Fibroblast of skin of right quadriceps (primary cell): ENCODE data around the gene MLLT11.
A peak's percentile ranks its signal among the peaks of the same experiment; 100 is the strongest.

Source experiments
- DNase-seq: peaks from one replicate; pipeline ENCODE4 v3.0.0-alpha.2; 2013

MLLT11 gene

GRCh38 chr1:151060007-151060656 lies at the start of gene MLLT11:
MLLT11 (plus strand) TSS chr1:151060397; CDS start chr1:151067225, 6,828 bp downstream.
- DNase-seq: peak; percentile 83

- DNase-seq: no peak
Measured at GRCh38 chr1:151011154-151011850, 48.9 kb upstream of the MLLT11 start.

DNA sequence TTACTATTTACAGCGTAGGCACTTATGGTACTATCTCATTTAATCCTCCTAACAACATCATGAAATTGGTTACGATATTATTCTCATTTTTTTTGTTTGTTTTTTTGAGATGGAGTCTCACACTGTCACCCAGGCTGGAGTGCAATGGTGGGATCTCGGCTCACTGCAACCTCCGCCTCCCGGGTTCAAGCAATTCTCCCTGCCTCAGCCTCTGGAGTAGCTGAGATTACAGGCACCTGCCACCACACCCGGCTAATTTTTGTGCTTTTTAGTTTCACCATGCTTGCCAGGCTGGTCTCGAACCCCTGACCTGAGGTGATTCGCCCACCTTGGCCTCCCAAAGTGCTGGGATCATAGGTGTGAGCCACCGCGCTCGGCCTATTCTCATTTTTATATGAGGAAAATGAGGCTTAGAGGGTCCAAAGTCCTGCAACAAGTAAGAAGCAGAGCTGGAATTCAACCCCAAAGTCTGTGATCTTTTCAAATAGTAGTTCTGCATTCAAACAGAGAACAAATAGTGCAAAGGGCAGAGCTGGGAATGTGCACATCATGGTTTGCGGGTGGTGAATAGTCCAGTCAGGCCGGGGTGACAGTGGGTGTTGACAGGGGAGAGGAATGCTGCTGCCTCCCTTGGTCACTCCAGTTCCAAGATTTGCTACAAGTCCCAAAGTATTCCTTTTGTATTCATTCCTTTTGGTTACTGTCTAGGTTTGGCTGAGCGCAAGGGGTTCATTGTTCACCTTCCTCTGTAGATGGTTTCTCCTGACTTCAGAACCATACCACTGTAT lies 47.3 kb upstream of the MLLT11 start:
- DNase-seq: no peak

GRCh38 chr1:151013518-151013917 lies 46.7 kb upstream of the MLLT11 start:
- no peak for DNase-seq

DNA sequence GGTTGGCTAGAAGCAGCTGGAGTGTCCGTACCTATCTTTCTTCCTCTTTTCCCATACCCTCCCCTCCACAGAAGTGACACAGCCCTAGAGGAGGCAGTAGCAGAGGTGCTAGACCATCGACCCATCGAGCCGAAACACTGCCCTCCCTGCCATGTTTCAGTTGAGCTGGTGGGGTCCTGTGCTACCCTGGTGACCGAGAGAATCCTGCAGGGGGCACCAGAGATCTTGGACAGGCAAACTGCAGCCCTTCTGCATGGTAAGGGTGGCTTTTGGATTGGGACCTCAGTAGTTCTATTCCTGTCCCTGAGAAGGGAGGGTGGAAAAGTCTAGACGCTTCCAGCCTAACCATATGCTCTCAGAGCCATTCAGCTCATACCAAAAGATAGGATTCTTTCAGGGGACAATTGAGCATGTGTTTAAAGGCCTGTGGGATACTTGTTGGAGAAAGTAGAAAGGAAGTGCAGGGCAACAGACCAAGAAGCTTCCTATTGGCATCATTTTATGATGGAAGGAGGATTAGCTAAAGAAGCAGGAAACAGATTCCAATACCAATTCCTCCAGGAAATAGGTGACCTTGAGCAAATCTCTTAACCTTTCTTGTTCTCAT lies 35.6 kb upstream of the MLLT11 start:
- DNase-seq: peak; percentile 55

- no peak for DNase-seq
Measured at GRCh38 chr1:151026460-151026859, 33.7 kb upstream of the MLLT11 start.

DNA sequence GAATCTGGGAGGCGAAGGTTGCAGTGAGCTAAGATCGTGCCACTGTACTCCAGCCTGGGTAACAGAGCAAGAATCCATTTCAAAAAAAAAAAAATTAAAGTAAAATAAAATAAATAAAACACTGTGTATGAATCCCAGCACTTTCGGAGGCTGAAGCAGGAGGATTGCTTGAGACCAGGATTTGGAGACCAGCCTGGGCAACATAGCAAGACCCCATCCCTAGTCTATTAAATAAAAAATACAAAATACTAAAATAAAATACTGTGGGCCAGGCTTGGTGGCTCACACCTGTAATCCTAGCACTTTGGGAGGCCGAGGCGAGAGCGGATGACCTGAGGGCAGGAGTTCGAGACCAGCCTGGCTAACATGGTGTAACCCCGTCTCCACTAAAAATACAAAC lies 28.0 kb upstream of the MLLT11 start:
- no peak for DNase-seq

DNA sequence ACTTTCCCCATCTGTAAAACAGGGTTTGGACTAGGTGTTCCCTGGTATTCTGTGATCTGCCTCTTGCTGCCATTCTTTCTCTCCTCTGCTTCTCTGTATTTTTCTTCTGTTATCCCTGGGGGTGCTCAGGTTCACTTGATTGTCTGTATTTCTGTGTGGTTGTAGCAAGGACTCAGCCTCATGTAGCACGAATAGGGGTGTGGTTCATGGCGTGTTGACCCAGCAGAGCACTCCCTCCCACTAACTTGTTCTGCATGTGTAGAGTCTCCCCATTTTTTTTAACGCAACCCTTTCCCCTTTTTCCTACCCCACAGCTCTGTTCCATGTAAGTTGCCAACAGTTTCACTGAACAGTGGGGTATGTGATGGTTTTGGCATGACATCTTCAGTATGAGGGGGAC lies 25.0 kb upstream of the MLLT11 start:
- no peak for DNase-seq

DNA sequence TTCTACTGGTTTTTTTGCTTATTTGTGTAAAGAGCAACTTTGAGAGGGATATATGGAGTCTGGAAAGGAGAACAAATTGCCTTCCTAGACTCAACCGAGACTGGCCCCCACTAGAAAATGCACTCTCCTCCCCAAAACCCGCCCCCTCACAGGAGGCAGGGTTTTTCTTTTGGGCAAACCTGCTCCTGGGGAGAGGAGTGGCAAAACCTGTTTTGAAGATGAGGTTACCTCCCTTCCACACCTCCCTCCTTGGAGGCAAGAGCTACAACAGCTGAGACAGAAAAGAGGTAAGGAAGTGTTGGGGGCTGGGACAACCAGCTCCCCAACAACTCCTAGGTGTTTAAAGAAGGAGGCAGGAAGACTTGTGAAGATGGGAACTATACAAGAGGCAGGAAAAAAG lies 23.8 kb upstream of the MLLT11 start, which contains the start of gene BNIPL:
Gene BNIPL, plus strand, starts transcription at position 231 of the 400 bp plus-strand sequence. Its CDS starts 140 bp downstream, at position 371.
- no peak for DNase-seq

DNA sequence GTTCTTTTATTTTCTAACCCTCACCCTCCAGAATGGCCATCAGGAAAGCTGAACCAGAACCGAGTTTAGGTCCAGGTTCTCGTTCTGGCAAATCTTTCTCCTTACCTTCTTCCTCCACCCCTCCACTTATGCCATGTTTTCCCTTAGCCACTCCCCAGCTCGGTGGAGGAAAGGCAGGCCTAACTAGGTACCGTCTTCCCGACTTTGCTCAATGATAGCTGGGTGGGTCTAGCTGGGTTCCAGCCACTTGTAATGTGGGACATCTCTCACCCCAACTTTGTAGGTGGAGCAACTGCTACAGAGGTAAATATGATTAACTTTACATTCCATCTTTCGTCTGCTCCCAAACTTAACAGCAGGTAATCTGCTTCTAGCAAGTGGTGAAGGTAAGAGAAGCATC lies 23.2 kb upstream of the MLLT11 start:
- no peak for DNase-seq

DNA sequence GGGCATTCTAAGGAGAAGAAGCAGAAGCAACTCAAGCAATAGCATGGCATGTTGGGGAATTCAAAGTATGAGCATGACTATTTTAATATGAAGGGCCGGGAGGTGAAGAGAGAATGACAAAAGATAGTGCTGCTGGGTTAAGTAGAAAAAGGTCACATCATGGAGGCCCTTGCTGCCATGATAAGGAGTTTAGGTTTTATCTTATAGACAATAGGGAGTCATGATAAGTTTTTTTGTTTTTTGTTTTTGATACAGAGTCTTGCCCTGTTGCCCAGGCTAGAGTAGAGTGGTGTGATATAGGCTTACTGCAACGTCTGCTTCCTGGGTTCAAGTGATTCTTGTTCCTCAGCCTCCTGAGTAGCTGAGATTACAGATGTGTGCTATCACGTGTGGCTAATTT lies 20.7 kb upstream of the MLLT11 start:
- DNase-seq: no peak

GRCh38 chr1:151043163-151043562 lies 17.0 kb upstream of the MLLT11 start:
- DNase-seq: no peak

DNA sequence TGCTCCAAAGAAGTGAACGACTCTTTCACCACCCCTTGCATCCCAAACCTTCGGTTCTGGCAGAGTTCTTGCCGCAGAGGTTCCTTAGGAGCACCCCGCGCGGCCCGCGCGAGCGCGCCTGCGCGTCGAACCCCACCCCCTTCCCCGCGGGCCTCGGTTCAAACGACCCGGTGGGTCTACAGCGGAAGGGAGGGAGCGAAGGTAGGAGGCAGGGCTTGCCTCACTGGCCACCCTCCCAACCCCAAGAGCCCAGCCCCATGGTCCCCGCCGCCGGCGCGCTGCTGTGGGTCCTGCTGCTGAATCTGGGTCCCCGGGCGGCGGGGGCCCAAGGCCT lies 12.6 kb upstream of the MLLT11 start, which contains the start of gene C1orf56:
Gene C1orf56, plus strand, starts transcription at position 161 of the 334 bp plus-strand sequence. Its CDS starts 97 bp downstream, at position 258.
- DNase-seq: peak; percentile 62

DNA sequence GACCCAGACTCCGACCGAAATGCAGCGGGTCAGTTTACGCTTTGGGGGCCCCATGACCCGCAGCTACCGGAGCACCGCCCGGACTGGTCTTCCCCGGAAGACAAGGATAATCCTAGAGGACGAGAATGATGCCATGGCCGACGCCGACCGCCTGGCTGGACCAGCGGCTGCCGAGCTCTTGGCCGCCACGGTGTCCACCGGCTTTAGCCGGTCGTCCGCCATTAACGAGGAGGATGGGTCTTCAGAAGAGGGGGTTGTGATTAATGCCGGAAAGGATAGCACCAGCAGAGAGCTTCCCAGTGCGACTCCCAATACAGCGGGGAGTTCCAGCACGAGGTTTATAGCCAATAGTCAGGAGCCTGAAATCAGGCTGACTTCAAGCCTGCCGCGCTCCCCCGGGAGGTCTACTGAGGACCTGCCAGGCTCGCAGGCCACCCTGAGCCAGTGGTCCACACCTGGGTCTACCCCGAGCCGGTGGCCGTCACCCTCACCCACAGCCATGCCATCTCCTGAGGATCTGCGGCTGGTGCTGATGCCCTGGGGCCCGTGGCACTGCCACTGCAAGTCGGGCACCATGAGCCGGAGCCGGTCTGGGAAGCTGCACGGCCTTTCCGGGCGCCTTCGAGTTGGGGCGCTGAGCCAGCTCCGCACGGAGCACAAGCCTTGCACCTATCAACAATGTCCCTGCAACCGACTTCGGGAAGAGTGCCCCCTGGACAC lies 12.1 kb upstream of the MLLT11 start:
- peak; percentile 62 for DNase-seq

- no peak for DNase-seq
Measured at GRCh38 chr1:151048645-151049032, 11.6 kb upstream of the MLLT11 start.

DNA sequence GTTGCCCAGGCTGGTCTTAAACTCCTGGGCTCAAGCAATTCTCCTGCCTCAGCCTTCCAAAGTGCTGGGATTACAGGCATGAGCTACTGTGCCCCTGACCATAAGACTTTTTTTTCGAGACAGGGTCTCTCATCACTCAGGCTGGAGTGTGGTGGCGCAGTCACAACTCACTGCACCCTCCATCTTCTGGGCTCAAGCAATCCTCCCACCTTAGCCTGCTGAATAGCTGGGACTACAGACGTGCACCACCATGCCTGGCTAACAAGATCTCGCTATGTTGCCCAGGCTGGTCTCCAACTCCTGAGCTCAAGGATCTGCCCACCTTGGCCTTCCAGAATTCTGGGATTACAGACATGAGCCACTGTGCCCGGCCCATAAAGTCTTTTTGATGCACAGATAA lies 10.7 kb upstream of the MLLT11 start:
- DNase-seq: no peak

DNA sequence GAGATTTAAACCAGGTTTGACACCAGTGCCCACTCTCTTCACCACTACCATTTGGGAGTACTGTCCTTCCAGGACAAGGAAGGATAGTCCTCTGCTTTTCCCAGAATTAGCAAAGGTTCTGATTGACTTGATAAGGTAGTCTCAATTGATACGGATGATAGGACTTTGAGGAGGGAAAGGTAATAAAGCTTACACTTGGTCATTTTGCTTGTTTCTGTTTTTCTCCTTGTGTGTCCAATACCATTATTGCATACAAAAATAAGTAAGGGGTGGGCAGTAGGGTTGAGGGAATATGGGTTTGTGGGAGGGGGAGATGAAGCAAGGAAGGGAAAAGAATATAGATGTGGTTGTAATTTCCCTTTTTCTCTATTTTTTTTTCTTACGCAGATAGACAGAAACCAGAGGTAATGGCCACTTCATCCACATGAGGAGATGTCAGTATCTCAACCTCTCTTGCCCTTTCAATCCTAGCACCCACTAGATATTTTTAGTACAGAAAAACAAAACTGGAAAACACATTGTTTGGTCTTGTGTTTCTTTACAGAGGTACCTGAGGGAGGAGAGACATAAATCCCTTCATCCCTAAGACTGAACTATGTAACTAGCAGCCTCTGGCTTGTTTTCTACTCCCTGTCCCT lies 10.0 kb upstream of the MLLT11 start:
- DNase-seq: no peak

DNA sequence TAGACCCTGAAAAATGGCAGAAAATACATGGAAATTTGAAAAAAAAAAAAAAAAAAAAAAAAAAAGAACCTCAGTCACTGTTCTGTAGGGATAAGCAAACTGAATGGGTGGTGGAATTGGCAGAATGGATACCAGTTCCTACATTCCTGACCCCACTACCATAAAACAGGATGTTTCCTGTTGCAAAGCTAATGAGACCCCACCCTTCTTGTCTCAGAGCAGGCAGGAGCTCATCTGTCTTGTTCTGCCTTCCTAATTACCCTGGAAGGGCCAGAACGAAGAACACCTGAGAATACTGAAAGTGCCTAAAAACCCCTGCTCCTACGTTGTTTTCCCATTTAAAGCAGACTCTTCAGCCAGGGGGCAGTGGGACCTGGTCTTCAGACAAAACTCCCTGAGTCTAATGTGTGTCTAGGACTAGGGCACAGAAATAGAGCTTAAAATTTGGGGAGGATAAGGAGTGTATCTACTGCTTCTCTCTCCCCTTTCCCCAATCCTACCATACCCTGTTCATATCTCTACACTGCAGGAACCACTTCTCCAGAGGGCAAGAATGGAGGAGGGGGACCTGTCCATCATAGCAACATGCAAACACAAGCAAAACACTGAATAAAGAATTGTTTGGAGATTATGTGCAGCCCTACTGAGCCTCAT lies 8.7 kb upstream of the MLLT11 start:
- no peak for DNase-seq

- DNase-seq: no peak
Measured at GRCh38 chr1:151054971-151055547, 5.1 kb upstream of the MLLT11 start.

DNA sequence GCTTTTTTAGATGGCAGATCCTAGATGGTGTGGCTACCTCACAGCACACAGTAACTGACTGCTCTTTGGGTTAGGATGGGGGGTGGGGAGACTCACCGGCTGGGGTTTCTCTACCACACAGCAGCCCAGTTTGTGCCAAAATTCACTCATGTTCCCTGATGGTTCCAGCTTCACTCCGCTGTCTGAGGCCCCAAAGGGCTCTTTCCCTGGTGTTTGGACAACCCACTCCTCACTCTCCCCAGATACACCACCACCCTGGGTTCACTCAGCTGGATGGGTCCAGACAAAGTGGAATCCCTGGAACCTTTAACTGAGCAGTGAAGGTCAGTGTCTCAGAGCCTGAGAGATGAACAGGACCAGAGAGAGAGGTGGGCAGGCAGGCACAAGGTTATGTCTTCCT lies 4.6 kb upstream of the MLLT11 start:
- no peak for DNase-seq

- DNase-seq: no peak
Measured at GRCh38 chr1:151056149-151056548, 4.0 kb upstream of the MLLT11 start.
